HL-60 (cell line): ENCODE data around the gene MOB2.

Experiments
- DNase-seq, 2 experiments: peaks; one replicate each; pipeline ENCODE4 v3.0.0-alpha.2; 2010 to 2020; ENCODE audit warnings: low read depth in 1 of 2, low spot score in 1 of 2
- H3K27ac ChIP-seq: fragments of 250-450 bp; sonication (Bioruptor Pico); replicated peaks from 2 replicates; pipeline ENCODE4 v1.5.1; 2020; ENCODE audit warnings: mild to moderate bottlenecking, moderate library complexity
- H3K27me3 ChIP-seq: fragments of 250-450 bp; sonication (Bioruptor Pico); 2 replicates; pipeline ENCODE4 v1.5.1; 2021; ENCODE audit warnings: mild to moderate bottlenecking, moderate library complexity; ENCODE audit not compliant: insufficient read depth, poor library complexity, severe bottlenecking
- H3K4me3 ChIP-seq: replicated peaks from 2 replicates; pipeline ENCODE4 v1.5.1; 2011; ENCODE audit warnings: mild to moderate bottlenecking, control low read depth, low read length; ENCODE audit not compliant: insufficient read depth
- GABPA ChIP-seq: IDR thresholded peaks from 2 replicates; pipeline ENCODE4 v1.6.1; 2012; ENCODE audit warnings: low read depth
- POLR2AphosphoS5 ChIP-seq: IDR thresholded peaks from 2 replicates; pipeline ENCODE4 v1.6.1; 2012; ENCODE audit warnings: low read depth
- SPI1 ChIP-seq: IDR thresholded peaks from 2 replicates; pipeline ENCODE4 v1.6.1; 2012; ENCODE audit warnings: low read depth, mild to moderate bottlenecking, borderline replicate concordance
- TF ChIP-seq, protein P1 (sequence below): IDR thresholded peaks from one replicate; pipeline ENCODE4 v1.5.1; 2011; ENCODE audit warnings: low read length, control low read depth, inconsistent platforms; ENCODE audit not compliant: insufficient read depth
- TF ChIP-seq, protein P2 (sequence below): IDR thresholded peaks from 2 replicates; pipeline ENCODE4 v1.6.1; 2012; ENCODE audit warnings: low read depth; ENCODE audit not compliant: insufficient replicate concordance

The MOB2 gene

DNA sequence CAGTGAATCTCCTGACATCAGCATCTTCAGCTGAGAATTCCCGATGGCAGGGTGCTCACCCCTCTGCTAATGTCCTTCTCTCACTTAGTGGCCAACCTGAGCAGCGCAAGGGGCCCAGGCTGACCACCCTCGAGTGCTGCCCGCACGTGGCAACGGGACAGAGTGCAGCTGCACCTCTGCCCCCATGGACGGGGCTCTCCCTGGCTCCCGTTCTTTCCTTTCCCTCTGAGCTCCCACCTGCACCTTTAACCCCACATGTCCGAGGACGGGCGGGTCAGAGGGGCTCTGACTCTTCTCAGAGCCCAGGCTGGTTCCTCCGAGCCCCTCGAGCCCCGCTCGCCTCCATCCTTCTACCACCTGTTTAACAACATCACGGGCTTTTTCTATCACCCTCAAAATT lies 19.8 kb downstream of the MOB2 start:
- TF ChIP-seq SPI1: no peak
- TF ChIP-seq, protein P1, sequence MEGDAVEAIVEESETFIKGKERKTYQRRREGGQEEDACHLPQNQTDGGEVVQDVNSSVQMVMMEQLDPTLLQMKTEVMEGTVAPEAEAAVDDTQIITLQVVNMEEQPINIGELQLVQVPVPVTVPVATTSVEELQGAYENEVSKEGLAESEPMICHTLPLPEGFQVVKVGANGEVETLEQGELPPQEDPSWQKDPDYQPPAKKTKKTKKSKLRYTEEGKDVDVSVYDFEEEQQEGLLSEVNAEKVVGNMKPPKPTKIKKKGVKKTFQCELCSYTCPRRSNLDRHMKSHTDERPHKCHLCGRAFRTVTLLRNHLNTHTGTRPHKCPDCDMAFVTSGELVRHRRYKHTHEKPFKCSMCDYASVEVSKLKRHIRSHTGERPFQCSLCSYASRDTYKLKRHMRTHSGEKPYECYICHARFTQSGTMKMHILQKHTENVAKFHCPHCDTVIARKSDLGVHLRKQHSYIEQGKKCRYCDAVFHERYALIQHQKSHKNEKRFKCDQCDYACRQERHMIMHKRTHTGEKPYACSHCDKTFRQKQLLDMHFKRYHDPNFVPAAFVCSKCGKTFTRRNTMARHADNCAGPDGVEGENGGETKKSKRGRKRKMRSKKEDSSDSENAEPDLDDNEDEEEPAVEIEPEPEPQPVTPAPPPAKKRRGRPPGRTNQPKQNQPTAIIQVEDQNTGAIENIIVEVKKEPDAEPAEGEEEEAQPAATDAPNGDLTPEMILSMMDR: no peak
- TF ChIP-seq GABPA: no peak
- TF ChIP-seq, protein P2, sequence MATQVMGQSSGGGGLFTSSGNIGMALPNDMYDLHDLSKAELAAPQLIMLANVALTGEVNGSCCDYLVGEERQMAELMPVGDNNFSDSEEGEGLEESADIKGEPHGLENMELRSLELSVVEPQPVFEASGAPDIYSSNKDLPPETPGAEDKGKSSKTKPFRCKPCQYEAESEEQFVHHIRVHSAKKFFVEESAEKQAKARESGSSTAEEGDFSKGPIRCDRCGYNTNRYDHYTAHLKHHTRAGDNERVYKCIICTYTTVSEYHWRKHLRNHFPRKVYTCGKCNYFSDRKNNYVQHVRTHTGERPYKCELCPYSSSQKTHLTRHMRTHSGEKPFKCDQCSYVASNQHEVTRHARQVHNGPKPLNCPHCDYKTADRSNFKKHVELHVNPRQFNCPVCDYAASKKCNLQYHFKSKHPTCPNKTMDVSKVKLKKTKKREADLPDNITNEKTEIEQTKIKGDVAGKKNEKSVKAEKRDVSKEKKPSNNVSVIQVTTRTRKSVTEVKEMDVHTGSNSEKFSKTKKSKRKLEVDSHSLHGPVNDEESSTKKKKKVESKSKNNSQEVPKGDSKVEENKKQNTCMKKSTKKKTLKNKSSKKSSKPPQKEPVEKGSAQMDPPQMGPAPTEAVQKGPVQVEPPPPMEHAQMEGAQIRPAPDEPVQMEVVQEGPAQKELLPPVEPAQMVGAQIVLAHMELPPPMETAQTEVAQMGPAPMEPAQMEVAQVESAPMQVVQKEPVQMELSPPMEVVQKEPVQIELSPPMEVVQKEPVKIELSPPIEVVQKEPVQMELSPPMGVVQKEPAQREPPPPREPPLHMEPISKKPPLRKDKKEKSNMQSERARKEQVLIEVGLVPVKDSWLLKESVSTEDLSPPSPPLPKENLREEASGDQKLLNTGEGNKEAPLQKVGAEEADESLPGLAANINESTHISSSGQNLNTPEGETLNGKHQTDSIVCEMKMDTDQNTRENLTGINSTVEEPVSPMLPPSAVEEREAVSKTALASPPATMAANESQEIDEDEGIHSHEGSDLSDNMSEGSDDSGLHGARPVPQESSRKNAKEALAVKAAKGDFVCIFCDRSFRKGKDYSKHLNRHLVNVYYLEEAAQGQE: no peak
- TF ChIP-seq POLR2AphosphoS5: no peak
- Histone ChIP-seq H3K27me3 (no peaks in the 10 kb centered on the region), H3K4me3 (no peak overlapping the region), H3K27ac (no peak overlapping the region)
- DNase-seq: no peak

DNA sequence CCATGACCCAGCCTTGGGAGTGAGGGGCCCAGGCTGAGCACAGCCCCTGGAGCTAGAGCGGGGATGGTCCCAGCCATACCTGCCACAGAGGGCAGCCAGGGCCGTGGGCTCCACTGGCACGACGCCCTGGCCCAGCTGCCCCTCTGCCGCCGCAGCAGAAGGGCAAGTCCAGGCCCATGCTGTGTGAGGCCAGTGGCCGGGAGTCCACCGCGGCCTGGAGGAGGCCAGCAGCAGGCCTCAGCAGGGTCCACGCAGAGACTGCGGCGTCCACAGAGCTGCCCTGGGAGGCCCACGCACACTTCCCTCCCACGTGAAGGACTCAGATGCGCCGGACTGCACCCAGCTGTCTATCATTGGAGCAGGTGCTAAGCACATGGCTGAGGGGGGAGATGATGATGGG lies 23.5 kb downstream of the MOB2 start:
- DNase-seq: no peak
- Histone ChIP-seq H3K4me3 (no peak overlapping the region), H3K27ac (no peak overlapping the region), H3K27me3 (no peaks in the 10 kb centered on the region)
- TF ChIP-seq POLR2AphosphoS5 (no peak), GABPA (no peak), SPI1 (no peak)
- TF ChIP-seq, protein P1: no peak
- TF ChIP-seq, protein P2: no peak

DNA sequence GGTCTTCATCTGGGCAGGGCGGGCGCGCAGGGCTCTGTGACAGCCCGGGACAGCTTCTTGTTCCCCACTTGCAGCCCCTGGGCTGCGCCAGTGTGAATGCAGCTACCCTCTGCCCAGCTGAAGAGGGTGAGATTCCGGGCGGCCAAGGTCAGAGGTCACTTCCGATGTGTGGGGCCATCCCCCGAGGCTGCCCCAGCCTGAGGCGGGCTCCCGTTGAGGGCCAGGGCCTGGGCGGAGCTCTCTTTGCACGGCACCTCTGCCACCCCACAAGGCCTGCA lies 23.9 kb downstream of the MOB2 start:
- Histone ChIP-seq H3K4me3 (no peak overlapping the region), H3K27me3 (no peaks in the 10 kb centered on the region), H3K27ac (no peak overlapping the region)
- no peak for TF ChIP-seq SPI1
- TF ChIP-seq POLR2AphosphoS5: no peak
- TF ChIP-seq, protein P2: no peak
- TF ChIP-seq, protein P1: no peak
- no peak for TF ChIP-seq GABPA
- no peak for DNase-seq
